GM19397 (cell line): Measurements from ENCODE around the gene DPPA3.
"Not testable (repeated sequence)": the region's sequence is repeated elsewhere in the genome, so short reads cannot be mapped to it uniquely, and the experiment has no call there.

Experiments used
- ATAC-seq: cut with Tn5 transposase; IDR thresholded peaks from one replicate; pipeline ENCODE4 v1.9.1; 2021; ENCODE audit warnings: mild to moderate bottlenecking, moderate library complexity; ENCODE audit not compliant: unreplicated experiment

The DPPA3 gene

GRCh38 chr12:7711133-7711532 lies at the start of gene DPPA3:
TSS of gene DPPA3 (plus strand) at chr12:7711433. CDS start at chr12:7711571, 138 bp downstream.
- ATAC-seq = no peak

GRCh38 chr12:7661741-7662140 lies 49.5 kb upstream of the DPPA3 start:
- ATAC-seq = no peak

GRCh38 chr12:7666595-7666994 lies 44.6 kb upstream of the DPPA3 start:
- ATAC-seq = no peak

GRCh38 chr12:7667125-7667524 lies 44.1 kb upstream of the DPPA3 start:
- ATAC-seq = no peak

GRCh38 chr12:7668171-7668570 lies 43.1 kb upstream of the DPPA3 start:
- no peak for ATAC-seq

- not testable (repeated sequence) for ATAC-seq
Observed at GRCh38 chr12:7675455-7675854, 35.8 kb upstream of the DPPA3 start.

GRCh38 chr12:7677432-7677888 lies 33.8 kb upstream of the DPPA3 start:
- ATAC-seq = not testable (repeated sequence)

- no peak for ATAC-seq
Observed at GRCh38 chr12:7678744-7679143, 32.5 kb upstream of the DPPA3 start.

- ATAC-seq = no peak
Observed at GRCh38 chr12:7679251-7680045, 31.8 kb upstream of the DPPA3 start.

GRCh38 chr12:7681535-7681934 lies 29.7 kb upstream of the DPPA3 start:
- ATAC-seq = no peak

GRCh38 chr12:7693793-7694192 lies 17.4 kb upstream of the DPPA3 start:
- no peak for ATAC-seq

- ATAC-seq = no peak
Observed at GRCh38 chr12:7694556-7695236, 16.5 kb upstream of the DPPA3 start.

GRCh38 chr12:7695237-7695560 lies 16.0 kb upstream of the DPPA3 start:
- ATAC-seq = no peak

- no peak for ATAC-seq
Observed at GRCh38 chr12:7695566-7696197, 15.6 kb upstream of the DPPA3 start, which contains the start of gene GDF3. TSS of gene GDF3 (minus strand) at chr12:7695775. CDS start at chr12:7695728, 47 bp downstream.

GRCh38 chr12:7705846-7706245 lies 5.4 kb upstream of the DPPA3 start:
- ATAC-seq = no peak

GRCh38 chr12:7709969-7710675 lies 1.1 kb upstream of the DPPA3 start:
- ATAC-seq = no peak

- ATAC-seq = no peak
Observed at GRCh38 chr12:7712841-7713442, 1.7 kb downstream of the DPPA3 start.

- ATAC-seq = no peak
Observed at GRCh38 chr12:7716381-7716780, 5.1 kb downstream of the DPPA3 start.

- ATAC-seq = no peak
Observed at GRCh38 chr12:7719946-7720730, 8.9 kb downstream of the DPPA3 start.

- ATAC-seq = no peak
Observed at GRCh38 chr12:7723926-7724325, 12.7 kb downstream of the DPPA3 start.
